K562 (cell line): ENCODE measurements around the gene MFSD11. TPM values are rescaled to one million over a fixed set of nuclear protein-coding genes. Genes with fewer than 3 reads are reported as not detected.
A peak's percentile ranks its signal among the peaks of the same experiment; 100 is the strongest.

Source experiments
- BCLAF1 ChIP-seq, 2 experiments: fragments of 450-650 bp in 1 of 2; IDR thresholded peaks; 2 replicates each; pipeline ENCODE4 v1.6.1; 2011 to 2017; ENCODE audit warnings: low read depth in 2 of 2, antibody characterized with exemption in 1 of 2, borderline replicate concordance in 1 of 2, low read length in 1 of 2, mild to moderate bottlenecking in 1 of 2, mixed read lengths in 1 of 2; ENCODE audit not compliant: control insufficient read depth in 1 of 2
- KDM5B ChIP-seq: fragments of 200-600 bp; sonication (generic); IDR thresholded peaks from 2 replicates; pipeline ENCODE4 v1.6.1; 2012; ENCODE audit warnings: low read depth, mild to moderate bottlenecking, moderate library complexity, low read length, control low read depth, inconsistent platforms; ENCODE audit not compliant: insufficient replicate concordance
- NFATC3 ChIP-seq: fragments of 450-650 bp; IDR thresholded peaks from 2 replicates; pipeline ENCODE4 v1.6.1; 2017; ENCODE audit warnings: mild to moderate bottlenecking
- POLR2A ChIP-seq: fragments of 450-650 bp; conservative IDR thresholded peaks from 2 replicates; pipeline ENCODE4 v1.6.1; 2016
- POLR2AphosphoS2 ChIP-seq: IDR thresholded peaks from 2 replicates; pipeline ENCODE4 v1.6.1; 2012; ENCODE audit warnings: low read length, improper control_type of control experiment
- POLR2B ChIP-seq: fragments of 450-650 bp; IDR thresholded peaks from 2 replicates; pipeline ENCODE4 v1.6.1; 2018; ENCODE audit warnings: low read depth; ENCODE audit not compliant: partially characterized antibody
- POLR2G ChIP-seq: fragments of 200-400 bp; formaldehyde crosslinking; IDR thresholded peaks from 2 replicates; pipeline ENCODE4 v1.6.1; 2017; ENCODE audit warnings: low read depth, mild to moderate bottlenecking, antibody characterized with exemption, low read length, moderate library complexity
- polyA plus RNA-seq, 8 experiments: library from polyadenylated mRNA; depleted of rRNA in 4 of 8; stranded (reverse) in 5 of 8; unstranded in 3 of 8; fragments of >200 nt; fragmentation: Nextera tagmentation in 2 of 8; fragmentation: Illumina TruSeq in 1 of 8; extraction: Ambion mirVana in 2 of 8; extraction: Trizol in 1 of 8; gene quantifications; 2 replicates each; pipeline versions ENCODE4 v1.2.1 to v1.2.3, GENCODE V29; 2011 to 2014; ENCODE audit warnings: inconsistent platforms in 1 of 8, missing spikeins in 1 of 8
- total RNA-seq, 7 experiments: library from RNA; depleted of rRNA in 6 of 7; stranded (reverse); fragments of >200 nt in 6 of 7; fragmentation: Illumina TruSeq in 2 of 7; extraction: Trizol in 2 of 7; gene quantifications; 2 replicates each; pipeline versions ENCODE4 v1.2.1 to v1.2.3, GENCODE V29; 2011 to 2021; ENCODE audit warnings: low replicate concordance in 1 of 7

MFSD11 gene
- total and polyA plus RNA-seq, 9 of the 15 experiments (the other 6 are each of a cell fraction or from before 2014, with no cell fraction given), result 14.4 to 24.5 (median 19.9) TPM

GRCh38 chr17:76731800-76732733 lies 5.9 kb upstream of the MFSD11 start (continued):
- 0 out of 4 replicates have a peak, but pooled peaks have one; percentile 7 to 8 for TF ChIP-seq BCLAF1 (IDR thresholded peaks at IDR 0.05; ENCODE audit: borderline replicate concordance in 1 of 2, control insufficient read depth in 1 of 2, low read depth in 2 of 2, low read length in 1 of 2)
- peak; percentile 48; the same call in 1 of the 2 replicates for TF ChIP-seq POLR2G
- peak; percentile 46 for TF ChIP-seq POLR2B
- peak; percentile 72 for TF ChIP-seq POLR2A
- peak; percentile 88; the same call in 1 of the 2 replicates for TF ChIP-seq POLR2AphosphoS2
- TF ChIP-seq KDM5B, result peak; percentile 39
- TF ChIP-seq NFATC3, result 0 out of 2 replicates have a peak, but pooled peaks have one; percentile 10
